Superior temporal gyrus (tissue), 1 donor: ENCODE data around the gene ATP2B2.

Experiments
- DNase-seq: peaks from one replicate; pipeline ENCODE4 v3.0.0-alpha.2; 2016; ENCODE audit errors: extremely low spot score

ATP2B2 gene

GRCh38 chr3:10494180-10494579 lies 11.2 kb downstream of the ATP2B2 start:
- DNase-seq: no peak

DNA sequence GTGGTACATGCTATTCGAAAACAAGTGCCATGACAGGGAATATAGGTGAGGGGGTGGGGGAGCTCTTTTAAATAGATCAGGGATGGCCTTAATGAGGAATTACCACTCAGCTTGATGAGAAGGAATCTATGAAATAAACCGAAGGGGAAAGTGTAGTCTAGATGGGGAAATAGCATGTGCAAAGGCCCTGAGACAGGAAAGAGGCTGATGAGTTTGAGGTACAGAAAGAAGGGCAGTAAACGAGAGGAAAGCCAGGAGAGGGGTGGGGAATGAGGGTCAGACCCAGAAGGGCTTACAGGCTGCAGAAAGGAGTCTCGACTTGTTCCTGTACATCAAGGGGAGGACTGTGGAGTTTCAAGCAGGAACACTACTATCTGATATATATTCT lies 12.2 kb downstream of the ATP2B2 start:
- DNase-seq: no peak

DNA sequence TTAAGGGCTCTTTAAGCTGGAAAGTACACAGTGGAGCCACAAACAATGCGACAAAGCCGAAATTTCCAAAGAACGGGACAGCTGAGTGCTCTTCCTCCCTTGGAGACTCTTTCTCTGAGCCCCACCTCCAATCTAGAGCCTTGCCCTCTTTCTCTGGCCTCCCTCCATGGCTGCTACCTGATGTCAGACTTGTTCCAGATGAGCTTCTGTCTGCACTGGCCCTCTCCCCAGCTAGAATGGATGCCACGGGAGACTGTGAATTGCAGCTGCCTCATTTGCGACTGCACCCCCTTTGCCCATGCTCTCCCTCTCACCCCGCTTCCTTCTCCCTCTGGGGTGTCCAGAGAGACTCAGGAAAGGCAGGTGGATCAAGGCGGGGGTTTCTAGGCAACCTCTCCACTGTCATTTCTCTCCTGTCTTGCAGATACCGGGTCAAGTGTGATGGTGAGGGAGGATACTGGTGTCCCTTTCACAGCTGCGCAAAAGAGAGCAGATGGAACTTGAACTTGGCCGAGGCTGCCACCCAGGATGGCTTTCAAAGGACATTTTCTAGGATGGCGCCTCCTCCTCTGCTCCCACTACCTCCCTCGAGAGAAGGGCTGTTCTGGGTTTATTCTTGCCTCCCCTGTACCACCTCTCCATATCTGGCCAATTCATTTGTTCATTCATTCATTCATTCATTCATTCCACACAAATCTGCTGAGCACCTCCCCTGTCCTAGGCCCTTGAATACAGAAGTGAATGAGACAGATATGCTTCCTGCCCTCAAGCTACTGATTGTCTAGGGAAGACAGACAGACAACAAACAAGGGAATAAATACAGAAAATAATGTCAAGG lies 12.8 kb downstream of the ATP2B2 start:
- no peak for DNase-seq

- DNase-seq: no peak
These were observed 15.5 kb downstream of the ATP2B2 start for GRCh38 chr3:10489746-10490483.

DNA sequence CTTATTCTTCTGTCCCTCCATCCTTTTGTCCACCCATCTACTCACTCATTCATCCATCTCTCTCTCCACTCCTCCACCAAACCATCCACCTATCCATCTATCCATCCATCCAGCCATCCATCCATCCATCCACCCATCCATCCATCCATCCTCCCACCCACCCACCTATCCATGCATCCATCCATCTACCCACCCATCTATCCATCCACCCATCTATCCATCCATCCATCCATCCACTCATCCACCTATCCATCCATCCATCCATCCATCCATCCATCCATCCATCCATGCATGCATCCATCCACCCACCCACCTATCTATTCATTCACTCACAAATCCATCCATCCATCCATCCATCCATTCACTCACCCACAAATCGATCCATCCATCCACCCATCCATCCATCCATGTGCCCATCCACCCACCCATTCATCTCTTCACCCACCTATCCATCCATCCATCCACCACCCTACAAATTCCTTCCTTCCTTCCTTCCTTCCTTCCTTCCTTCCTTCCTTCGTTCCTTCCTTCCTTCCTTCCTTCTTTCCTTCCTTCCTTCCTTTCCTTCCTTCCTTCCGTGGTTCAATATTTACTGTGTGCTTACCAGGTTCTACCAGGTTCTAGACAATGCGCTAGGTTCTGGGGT lies 17.3 kb downstream of the ATP2B2 start:
- DNase-seq: no peak

GRCh38 chr3:10485806-10486205 lies 19.6 kb downstream of the ATP2B2 start:
- no peak for DNase-seq

- no peak for DNase-seq
These were observed 20.0 kb downstream of the ATP2B2 start for GRCh38 chr3:10485380-10485779.

DNA sequence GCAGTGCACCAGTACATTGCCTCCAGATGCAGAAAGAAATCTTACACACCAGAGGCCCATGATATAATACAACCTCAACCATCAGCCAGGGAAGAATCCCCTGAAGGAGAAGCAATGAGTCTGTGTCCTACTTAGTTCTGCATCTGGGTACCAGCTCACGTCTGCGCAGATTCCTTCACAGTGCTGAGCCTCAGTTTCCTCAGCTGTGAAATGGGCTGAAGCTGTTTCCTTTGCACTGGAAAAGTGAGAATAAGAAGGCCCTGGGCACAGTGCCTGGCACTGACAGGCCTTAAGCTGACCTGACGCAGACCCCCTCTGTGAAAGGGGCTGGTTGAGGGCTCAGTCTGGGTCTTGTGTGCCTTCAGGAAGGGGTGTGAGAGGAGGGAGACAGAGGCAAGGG lies 20.7 kb downstream of the ATP2B2 start:
- DNase-seq: no peak

DNA sequence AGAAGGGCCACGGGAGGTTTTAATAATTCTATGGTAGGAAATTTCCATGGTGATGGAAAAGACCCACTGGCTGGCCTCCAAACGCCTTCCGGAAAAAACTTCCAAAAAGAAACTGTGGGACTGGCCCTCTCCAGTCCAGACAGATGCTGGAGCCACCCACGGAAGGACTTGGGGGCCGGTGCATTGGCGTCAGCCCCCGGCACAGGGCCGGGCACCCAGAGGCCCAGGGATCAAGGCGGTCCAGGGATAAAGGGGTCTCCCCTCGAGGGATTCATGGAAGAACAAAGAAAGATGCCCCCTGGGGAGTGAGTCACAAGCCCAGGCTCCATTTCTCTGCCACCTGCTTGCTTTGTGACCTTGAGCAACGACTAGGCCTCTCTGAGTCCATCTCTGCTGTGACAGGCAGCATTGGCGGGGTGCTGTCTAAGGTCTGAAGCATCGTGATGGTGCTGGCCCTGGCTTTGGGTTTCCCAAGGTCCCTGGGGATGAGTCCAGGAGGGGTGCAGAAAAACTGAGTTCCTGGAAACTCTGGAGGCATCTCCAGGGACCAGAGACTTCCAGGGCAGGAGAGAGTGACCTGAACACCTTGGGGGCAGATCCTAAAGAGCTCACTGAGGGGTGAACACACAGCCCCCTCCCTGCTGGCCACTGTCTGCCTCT lies 21.6 kb downstream of the ATP2B2 start:
- no peak for DNase-seq

DNA sequence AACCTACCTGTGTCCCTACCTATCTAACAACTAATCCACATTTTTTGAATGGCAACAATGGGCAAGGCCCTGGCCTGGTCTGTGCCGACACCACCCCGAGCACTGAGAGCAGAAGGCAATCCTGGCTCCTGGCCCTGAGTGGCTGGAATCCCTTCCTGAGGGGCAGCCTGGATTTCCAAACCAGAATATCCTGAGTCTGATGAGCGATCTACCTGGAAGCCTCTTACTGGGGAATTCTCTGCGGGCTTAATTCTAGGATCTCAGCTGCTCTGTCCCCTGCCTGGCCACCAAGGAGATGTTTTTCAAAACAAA lies 22.1 kb downstream of the ATP2B2 start:
- DNase-seq: no peak

- no peak for DNase-seq
These were observed 22.6 kb downstream of the ATP2B2 start for GRCh38 chr3:10482631-10483363.

GRCh38 chr3:10480871-10481378 lies 24.5 kb downstream of the ATP2B2 start:
- no peak for DNase-seq

DNA sequence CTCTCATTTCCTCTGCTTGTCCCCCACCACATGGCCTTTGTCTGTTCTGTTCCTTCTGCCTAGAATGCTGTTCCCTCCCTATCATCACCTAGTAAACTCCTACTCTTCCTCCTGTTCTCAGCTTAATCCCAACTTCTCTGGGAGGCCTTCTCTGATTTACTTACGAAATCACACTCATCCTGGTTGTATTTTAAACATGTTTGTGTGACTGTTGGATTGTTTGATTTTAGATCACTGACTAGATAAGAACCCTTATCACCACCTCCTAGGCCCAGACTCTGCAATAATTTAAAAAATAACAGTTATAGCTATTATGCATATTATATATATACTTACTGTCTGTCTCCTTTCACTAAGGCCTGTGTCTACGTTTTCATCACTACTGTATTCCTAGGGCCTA lies 26.1 kb downstream of the ATP2B2 start:
- DNase-seq: no peak

- DNase-seq: no peak
These were observed 29.4 kb downstream of the ATP2B2 start for GRCh38 chr3:10475983-10476382.

DNA sequence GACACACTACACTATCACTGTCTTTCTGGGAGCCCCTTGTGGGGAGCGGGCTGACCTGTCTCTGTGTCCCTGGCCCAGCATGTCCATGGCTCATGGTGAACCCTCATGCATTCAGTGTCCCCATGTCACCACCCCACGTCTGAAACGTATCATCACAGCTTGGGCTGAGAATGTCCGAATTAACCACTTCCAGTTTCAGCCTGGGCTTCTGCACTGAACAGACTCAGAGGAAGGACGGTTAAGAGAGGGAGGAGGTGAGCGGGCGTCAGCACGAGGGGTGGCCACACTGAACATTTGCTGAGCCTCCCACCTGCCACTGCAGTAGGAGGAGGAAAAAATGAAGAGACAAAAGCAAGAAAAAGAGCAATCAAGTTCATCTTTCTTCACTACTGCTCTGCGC lies 30.5 kb downstream of the ATP2B2 start:
- DNase-seq: no peak

- peak; percentile 68 for DNase-seq
These were observed 31.1 kb downstream of the ATP2B2 start for GRCh38 chr3:10474275-10474646.

- no peak for DNase-seq
These were observed 31.7 kb downstream of the ATP2B2 start for GRCh38 chr3:10473581-10474274.

- no peak for DNase-seq
These were observed 32.4 kb downstream of the ATP2B2 start for GRCh38 chr3:10472877-10473440.

DNA sequence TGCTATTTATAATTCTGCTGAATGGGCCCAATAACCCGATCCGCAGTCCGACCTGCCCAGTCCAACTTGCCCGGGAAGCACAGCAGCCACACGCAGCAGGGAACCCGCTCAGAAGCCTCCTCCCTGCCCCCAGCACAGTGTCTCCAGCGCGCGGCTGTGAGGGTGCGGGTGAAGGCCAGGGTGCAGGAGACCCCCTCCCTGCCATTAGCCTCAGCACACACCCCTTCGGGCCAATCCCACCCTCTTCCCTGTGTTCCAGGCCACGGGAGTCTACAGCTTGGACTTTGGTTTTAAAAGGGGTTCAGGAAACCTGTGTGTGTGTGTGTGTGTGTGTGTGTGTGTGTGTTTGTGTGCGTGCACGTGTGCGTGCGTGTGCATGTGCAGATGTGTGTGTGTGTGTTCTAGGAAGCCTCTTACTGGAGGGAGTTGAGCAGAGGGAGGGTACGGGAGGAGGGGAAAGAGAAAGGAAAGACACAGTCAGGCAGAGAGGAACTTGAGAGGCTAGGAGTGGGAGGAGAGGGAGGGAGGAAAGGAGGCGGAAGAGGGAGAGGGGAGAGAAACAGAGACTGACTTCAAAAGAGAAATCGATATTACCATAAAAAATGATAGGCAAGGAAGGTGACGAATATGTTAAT lies 34.2 kb downstream of the ATP2B2 start:
- no peak for DNase-seq
